KG1 (cell line): Measurements from ENCODE around the gene STK31.
"Not testable (repeated sequence)": the region's sequence is repeated elsewhere in the genome, so short reads cannot be mapped to it uniquely, and the experiment has no call there.

ENCODE experiments used
- DNase-seq: peaks from one replicate; lab custom pipeline; 2025; lab: John Stamatoyannopoulos, UW

The STK31 gene

DNA sequence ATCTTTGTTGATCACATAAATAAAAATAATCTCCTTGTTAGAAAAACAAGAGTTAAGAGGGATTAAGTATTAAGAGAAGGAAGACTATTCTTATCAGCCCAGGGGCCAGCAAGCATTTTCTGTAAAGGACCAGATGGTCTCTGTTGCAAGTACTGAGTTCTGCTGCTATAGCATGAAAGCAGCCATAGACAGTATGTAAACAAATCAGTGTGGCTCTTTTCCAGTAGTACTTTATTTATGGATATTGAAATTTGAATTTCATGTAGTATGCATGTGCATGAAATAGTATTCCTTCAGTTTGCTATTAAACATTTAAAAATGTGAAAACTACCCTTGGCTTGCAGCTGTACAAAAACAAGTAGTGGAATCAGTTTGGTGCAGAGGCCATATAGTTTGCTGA, 81.7 kb downstream of the STK31 start:
- no peak for DNase-seq

DNA sequence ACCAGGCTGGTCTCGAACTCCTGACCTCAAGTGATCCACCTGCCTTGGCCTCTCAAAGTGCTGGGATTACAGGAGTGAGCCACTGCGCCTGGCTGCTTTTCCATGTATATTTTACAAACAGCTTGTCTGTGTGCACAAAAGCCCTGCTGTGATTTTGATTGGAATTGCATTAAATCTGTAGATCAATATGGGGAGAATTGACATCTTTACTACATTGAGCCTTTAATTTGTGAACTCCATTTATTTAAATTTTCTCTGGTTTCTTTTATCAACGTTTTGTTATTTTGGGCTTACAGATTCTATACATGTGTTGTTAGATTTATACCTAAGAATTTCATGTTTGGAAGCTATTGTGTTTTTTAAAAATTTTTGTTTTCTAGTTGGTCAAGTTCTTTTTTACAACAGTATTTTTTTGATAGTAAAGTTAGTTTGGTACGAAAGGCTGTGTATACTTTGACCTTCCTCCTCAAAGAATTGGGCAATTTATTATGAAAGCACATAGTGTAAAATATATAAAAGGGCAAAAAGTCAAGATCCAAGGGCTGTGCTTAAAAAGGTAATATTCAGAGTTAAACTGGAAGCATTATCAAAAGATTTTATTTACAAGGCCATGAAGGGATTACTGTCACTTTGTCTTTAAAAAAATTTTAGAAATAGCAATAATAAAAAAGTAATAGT, 92.8 kb downstream of the STK31 start:
- no peak for DNase-seq

DNA sequence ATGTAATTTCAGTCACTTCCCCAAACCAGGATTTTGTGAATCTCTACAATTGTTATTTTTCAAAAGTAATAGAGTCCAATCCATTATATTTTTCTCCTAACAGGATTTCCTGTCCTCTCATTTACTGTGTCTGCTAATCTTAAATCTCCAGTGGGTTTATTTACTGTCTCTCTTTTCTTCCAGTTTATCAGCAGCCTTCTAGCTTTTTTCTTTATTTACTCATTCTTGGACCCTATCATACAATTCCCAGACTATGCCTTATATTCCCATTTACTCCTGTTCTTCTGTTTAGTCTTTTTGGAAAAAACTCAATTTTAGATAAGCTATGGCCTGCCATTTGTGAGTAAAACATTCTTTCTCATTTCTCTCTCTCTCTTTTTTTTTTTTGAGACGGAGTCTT, 94.7 kb downstream of the STK31 start:
- DNase-seq: no peak

DNA sequence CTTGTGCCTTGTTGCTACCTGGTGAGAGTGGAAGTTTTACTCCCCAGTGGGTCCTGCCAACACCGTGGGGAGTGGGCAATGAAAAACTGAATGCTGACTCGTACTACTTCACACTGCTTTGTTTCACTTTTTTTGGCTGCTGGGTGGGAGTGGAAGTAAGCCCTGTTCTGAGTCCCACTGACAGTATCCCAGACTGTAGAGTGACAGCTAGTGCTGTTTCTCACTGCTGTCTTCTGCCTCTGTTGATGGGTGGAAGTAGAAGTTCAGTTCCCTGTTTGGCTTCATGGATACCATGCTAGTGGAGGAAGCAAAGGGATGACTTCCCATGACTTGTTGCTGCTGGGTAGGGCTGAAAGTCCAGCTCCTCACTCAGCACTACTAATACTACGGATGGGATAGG, 98.4 kb downstream of the STK31 start:
- no peak for DNase-seq

DNA sequence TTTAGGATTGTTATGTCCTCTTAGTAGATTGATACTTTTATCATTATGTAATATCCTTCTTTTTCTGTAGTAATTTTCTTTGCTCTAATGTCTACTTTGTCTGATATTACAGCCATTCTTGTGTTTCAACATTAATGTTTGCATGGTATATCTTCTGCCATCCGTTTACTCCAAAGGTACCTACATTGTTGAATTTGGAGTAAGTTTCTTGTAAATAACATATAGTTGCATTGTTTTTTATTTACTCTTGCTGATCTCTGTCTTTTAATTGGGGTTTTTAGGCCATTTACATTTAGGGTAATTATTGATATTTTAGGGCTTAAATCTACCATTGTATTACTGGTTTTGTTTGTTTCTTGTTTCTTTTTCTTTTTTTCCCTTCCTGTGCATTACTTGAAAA, 100.1 kb downstream of the STK31 start:
- DNase-seq: no peak

DNA sequence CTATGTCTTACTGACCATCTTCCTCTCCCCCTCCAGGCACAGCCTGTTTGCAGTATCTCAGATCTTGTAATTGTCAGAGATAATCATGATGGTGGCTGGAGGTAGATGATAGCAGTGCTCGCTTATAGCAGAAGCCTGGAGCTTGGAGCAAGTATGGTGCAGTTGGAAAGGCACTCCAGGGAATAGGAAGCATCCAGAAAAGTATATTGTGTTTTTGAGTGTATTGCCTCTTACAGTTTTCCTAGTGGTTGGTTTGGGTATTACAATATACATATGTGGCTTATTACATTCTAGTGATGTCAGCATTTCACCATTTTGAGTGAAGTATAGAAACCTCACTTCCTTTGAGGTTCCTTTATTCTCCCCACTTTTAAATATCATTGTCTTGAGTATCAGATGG, 101.5 kb downstream of the STK31 start:
- no peak for DNase-seq

DNA sequence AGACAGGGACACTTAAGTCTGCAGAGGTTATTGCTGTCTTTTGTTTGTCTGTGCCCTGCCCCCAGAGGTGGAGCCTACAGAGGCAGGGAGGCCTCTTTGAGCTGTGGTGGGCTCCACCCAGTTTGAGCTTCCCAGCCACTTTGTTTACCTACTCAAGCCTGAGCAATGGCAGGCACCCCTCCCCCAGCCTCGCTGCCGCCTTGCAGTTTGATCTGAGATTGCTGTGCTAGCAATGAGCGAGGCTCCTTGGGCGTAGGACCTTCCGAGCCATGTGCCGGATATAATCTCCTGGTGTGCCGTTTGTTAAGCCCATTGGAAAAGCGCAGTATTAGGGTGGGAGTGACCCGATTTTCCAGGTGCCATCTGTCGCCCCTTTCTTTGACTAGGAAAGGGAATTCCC, 118.1 kb downstream of the STK31 start:
- DNase-seq: not testable (repeated sequence)

DNA sequence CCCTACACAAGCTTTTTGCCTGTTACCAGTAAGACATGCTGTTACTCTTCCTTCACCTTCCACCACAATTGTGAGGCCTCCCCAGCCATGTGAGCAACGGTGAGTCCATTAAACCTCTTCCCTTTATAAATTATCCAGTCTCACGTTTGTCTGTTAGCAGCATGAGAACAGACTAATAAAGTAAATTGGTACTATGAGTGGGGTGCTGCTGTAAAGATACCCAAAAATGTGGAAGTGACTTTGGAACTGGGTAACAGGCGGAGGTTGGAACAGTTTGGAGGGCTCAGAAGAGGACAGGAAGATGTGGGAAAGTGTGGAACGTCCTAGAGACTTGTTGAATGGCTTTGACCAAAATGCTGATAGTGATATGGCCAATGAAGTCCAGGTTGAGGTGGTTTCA, 122.7 kb downstream of the STK31 start:
- not testable (repeated sequence) for DNase-seq

DNA sequence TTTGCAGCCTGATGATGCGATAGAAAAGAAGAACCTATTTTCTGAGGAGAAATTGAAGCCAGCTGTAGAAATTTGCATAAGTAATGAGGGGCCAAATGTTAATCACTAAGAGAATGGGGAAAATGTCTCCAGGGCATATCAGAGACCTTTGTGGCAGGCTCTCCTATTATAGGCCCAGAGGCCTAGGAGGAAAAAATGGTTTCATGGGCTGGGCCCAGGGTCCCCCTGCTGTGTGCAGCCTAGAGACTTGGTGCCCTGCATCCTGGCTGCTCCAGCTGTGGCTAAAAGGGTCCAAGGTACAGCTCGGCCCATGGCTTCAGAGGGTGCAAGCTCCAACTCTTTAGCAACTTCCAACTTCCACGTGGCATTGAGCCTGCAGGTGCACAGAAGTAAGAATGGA, 123.4 kb downstream of the STK31 start:
- DNase-seq: no peak

DNA sequence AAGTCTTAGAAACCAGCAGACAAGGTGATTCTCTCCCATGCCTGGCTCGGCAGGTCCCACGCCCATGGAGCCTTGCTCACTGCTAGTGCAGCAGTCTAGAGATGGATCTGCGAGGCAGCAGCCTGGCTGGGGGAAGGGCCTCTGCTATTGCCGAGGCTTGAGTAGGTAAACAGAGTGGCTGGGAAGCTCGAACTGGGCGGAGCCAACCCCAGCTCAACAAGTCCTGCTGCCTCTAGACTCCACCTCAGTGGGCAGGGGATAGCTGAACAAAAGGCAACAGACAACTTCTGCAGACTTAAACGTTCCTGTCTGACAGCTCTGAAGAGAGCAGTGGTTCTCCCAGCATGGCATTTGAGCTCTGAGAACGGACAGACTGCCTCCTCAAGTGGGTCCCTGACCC, 134.8 kb downstream of the STK31 start:
- DNase-seq: not testable (repeated sequence)

DNA sequence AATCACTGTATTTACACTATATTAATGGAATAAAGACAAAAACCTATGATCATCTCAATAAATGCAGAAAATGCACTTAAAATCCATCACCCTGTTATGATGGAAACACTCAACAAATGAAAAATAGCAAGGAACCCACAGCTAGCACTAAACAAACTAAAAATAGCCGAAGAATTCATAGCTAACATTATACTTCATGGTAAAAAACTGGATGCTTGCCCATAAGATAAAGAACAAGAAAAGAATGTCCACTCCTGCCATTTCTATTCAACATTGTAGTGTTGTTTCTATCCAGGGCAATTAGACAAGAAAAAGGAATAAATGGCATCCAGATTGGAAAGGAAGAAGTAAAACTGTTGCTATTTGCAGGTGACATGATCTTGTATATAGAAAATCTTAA, 142.1 kb downstream of the STK31 start:
- no peak for DNase-seq

DNA sequence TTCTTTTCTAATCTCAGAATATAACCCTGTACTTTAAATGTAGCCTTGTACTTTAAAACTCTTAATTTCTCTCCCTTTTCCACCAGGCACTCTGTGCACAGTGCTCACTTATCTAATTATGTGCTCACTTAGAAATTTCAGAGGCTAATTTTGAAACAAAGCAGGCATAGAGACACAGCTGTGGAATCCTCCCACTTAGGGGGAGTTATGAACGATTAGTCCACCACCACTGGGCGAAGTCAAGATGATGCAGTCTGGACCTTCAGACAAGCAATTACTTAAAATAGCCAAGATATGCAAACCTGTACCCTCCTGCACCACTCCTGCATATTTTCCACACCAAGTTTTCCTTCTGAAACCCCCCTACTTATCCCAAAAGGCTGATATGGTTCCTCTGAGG, 143.0 kb downstream of the STK31 start:
- no peak for DNase-seq

DNA sequence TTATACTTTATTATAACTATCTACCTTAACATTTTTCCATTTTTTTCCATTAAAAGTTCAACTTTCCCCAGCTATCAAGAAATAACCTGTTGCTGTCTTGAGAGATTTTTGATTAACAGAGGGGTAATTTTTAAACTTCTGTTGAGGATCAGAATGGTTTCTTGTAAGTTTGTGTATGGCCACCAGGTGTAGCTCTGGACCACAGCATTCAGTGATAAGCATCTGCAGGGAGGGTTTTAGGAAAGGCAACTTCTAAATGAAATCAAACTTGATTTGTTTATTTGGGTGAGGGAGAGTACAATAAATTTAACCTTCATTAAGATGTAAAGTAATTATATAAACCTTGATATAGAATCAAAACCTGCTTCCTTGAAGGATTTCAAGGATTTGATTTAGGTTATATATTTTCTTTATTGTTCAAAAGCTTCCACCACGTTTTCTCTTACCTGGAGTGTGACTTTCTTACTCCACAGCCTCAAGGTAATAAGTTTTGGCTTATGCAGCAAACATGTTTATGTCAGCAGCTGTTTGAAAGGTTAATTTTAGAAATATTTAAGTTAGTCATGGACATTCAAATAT, 153.3 kb downstream of the STK31 start:
- DNase-seq: no peak

DNA sequence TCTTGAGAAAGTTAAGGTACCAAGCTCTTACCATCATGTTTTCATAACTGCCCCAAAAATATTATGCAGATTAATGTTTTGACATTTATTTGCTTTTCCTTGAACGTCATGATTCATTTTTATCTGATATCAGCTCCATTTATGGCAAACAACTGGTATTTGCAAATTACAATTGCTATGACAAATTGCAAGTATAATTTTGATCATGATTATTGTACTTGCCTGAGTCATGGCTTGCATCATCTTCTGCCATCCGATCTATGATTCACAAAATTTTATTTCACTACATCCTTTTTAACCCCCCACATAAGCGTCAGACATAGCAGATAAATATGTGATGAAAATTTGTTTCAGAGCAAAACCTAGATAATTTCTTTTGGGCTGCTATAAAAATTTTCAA, 155.0 kb downstream of the STK31 start:
- no peak for DNase-seq

DNA sequence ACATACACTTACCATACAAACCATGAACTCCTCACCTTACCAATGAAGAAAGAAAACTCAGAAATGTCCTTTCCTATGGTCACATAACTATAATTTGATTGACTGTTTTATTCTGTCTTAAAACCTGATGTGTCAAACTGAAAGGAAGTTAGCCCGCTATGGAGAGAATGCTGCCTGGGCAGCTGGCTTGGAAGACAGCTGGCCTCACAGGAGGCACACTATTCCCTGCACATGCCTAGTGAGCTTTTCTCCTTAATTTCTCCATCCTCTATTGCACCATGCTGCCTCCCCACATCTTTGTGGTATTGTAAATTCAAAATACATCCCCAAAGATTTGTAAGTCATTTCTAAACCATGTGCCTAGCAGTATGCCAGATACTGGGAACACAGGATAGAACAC, 163.3 kb downstream of the STK31 start:
- no peak for DNase-seq

DNA sequence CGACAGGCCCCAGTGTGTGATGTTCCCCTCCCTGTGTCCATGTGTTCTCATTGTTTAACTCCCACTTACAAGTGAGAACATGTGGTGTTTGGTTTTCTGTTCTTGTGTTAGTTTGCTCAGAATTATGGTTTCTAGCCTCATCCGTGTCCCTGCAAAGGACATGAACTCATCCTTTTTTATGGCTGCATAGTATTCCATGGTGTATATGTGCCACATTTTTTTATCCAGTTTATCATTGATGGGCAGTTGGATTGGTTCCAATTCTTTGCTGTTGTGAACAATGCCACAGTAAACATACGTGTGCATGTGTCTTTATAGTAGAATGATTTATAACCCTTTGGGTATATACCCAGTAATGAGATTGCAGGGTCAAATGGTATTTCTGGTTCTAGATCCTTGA, 166.5 kb downstream of the STK31 start:
- not testable (repeated sequence) for DNase-seq
